Measurements from ENCODE around the gene GSTP1. TPM values are rescaled to one million over a fixed set of nuclear protein-coding genes. Genes with fewer than 3 reads are reported as not detected.
A peak's percentile ranks its signal among the peaks of the same experiment; 100 is the strongest.

GSTP1 gene
- total and polyA plus RNA-seq, 12 donors: 267 to 1,325 (median 455) TPM

DNA sequence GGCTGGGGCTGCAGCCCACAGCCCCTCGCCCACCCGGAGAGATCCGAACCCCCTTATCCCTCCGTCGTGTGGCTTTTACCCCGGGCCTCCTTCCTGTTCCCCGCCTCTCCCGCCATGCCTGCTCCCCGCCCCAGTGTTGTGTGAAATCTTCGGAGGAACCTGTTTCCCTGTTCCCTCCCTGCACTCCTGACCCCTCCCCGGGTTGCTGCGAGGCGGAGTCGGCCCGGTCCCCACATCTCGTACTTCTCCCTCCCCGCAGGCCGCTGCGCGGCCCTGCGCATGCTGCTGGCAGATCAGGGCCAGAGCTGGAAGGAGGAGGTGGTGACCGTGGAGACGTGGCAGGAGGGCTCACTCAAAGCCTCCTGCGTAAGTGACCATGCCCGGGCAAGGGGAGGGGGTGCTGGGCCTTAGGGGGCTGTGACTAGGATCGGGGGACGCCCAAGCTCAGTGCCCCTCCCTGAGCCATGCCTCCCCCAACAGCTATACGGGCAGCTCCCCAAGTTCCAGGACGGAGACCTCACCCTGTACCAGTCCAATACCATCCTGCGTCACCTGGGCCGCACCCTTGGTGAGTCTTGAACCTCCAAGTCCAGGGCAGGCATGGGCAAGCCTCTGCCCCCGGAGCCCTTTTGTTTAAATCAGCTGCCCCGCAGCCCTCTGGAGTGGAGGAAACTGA lies 731 bp downstream of the GSTP1 start:
- Histone ChIP-seq H3K36me3 (replicated peaks in 1 of 2) (peaks cover 0 to 8% of the 10 kb centered on the region in 2 donors), H3K9me3 (replicated peaks in 1 of 3) (no peaks in the 10 kb centered on the region), H3K4me3 (peak overlapping the region in 2 of 4 donors; percentile 58 to 80), H3K27ac (peak overlapping the region; percentile 81 to 96 (median 95)), H3K27me3 (no peaks in the 10 kb centered on the region), H3K4me1 (replicated peaks in 1 of 2) (peaks cover 4 to 10% of the 10 kb centered on the region in 2 donors)
- intact Hi-C loops (cut with DNase I): no loop called here
- TF ChIP-seq, protein P1, sequence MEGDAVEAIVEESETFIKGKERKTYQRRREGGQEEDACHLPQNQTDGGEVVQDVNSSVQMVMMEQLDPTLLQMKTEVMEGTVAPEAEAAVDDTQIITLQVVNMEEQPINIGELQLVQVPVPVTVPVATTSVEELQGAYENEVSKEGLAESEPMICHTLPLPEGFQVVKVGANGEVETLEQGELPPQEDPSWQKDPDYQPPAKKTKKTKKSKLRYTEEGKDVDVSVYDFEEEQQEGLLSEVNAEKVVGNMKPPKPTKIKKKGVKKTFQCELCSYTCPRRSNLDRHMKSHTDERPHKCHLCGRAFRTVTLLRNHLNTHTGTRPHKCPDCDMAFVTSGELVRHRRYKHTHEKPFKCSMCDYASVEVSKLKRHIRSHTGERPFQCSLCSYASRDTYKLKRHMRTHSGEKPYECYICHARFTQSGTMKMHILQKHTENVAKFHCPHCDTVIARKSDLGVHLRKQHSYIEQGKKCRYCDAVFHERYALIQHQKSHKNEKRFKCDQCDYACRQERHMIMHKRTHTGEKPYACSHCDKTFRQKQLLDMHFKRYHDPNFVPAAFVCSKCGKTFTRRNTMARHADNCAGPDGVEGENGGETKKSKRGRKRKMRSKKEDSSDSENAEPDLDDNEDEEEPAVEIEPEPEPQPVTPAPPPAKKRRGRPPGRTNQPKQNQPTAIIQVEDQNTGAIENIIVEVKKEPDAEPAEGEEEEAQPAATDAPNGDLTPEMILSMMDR (IDR thresholded peaks at IDR 0.05): no peak
- peak; percentile 7 to 21 for TF ChIP-seq POLR2A (IDR thresholded peaks at IDR 0.05)
- peak; percentile 81 to 89 (median 85) for DNase-seq
- 15 to 30% (median 17%) methylated on average over 17 to 33 of the region's 33 CpGs for WGBS, 4 donors

GRCh38 chr11:67584881-67585873 lies 1.6 kb downstream of the GSTP1 start:
- intact Hi-C loops (cut with DNase I): no loop called here

DNA sequence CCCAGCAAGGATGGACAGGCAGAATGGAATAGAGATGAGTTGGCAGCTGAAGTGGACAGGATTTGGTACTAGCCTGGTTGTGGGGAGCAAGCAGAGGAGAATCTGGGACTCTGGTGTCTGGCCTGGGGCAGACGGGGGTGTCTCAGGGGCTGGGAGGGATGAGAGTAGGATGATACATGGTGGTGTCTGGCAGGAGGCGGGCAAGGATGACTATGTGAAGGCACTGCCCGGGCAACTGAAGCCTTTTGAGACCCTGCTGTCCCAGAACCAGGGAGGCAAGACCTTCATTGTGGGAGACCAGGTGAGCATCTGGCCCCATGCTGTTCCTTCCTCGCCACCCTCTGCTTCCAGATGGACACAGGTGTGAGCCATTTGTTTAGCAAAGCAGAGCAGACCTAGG lies 2.3 kb downstream of the GSTP1 start:
- intact Hi-C loops (cut with DNase I): no loop called here
- Histone ChIP-seq H3K27ac (no peak overlapping the region), H3K4me1 (replicated peaks in 1 of 2) (peaks cover 4 to 10% of the 10 kb centered on the region in 2 donors), H3K4me3 (no peak overlapping the region), H3K9me3 (replicated peaks in 1 of 3) (no peaks in the 10 kb centered on the region), H3K36me3 (replicated peaks in 1 of 2) (peaks cover 0 to 8% of the 10 kb centered on the region in 2 donors), H3K27me3 (no peaks in the 10 kb centered on the region)
- 79 to 99% (median 95%) methylated on average over 4 of the region's 4 CpGs for WGBS, 4 donors
- DNase-seq: no peak
- no peak for TF ChIP-seq POLR2A (IDR thresholded peaks at IDR 0.05)
- TF ChIP-seq, protein P1 (IDR thresholded peaks at IDR 0.05): no peak

More at GRCh38 chr11:67584881-67585873, 1.6 kb downstream of the GSTP1 start:
- no peak for TF ChIP-seq POLR2A (IDR thresholded peaks at IDR 0.05)
- Histone ChIP-seq H3K9me3 (replicated peaks in 1 of 3) (no peaks in the 10 kb centered on the region), H3K4me1 (replicated peaks in 1 of 2) (peaks cover 4 to 10% of the 10 kb centered on the region in 2 donors), H3K36me3 (replicated peaks in 1 of 2) (peaks cover 0 to 8% of the 10 kb centered on the region in 2 donors), H3K4me3 (peak overlapping the region in 1 of 4 donors; percentile 80), H3K27me3 (no peaks in the 10 kb centered on the region), H3K27ac (peak overlapping the region in 4 of 5 donors; percentile 94 to 96 (median 95))
- DNase-seq: peak in 2 of 7 donors; percentile 19 to 20
- WGBS, 4 donors: 91 to 97% (median 91%) methylated on average over 14 to 21 of the region's 21 CpGs

- Histone ChIP-seq H3K4me1 (replicated peaks in 1 of 2) (peaks cover 4 to 10% of the 10 kb centered on the region in 2 donors), H3K9me3 (replicated peaks in 1 of 3) (no peaks in the 10 kb centered on the region), H3K4me3 (no peak overlapping the region), H3K27me3 (no peaks in the 10 kb centered on the region), H3K36me3 (replicated peaks in 1 of 2) (peaks cover 0 to 8% of the 10 kb centered on the region in 2 donors), H3K27ac (no peak overlapping the region)
- DNase-seq: no peak
- TF ChIP-seq, protein P1 (IDR thresholded peaks at IDR 0.05): no peak
- no peak for TF ChIP-seq POLR2A (IDR thresholded peaks at IDR 0.05)
- WGBS, 4 donors: 89 to 96% (median 94%) methylated on average over 5 of the region's 5 CpGs
- intact Hi-C loops (cut with DNase I): no loop called here
Observed at GRCh38 chr11:67586568-67587250, 3.1 kb downstream of the GSTP1 start.
